Testis (tissue), 3 donors: Measurements from ENCODE around the gene CFD. TPM values are rescaled to one million over a fixed set of nuclear protein-coding genes. Genes with fewer than 3 reads are reported as not detected.

ENCODE experiments used
- DNase-seq: peaks from one replicate; pipeline ENCODE4 v3.0.0-alpha.2; 2019
- H3K27ac ChIP-seq, 2 donors: fragments of 200-600 bp; sonication (generic); one replicate each; pipeline ENCODE4 v1.5.1; 2019
- H3K27me3 ChIP-seq: fragments of 200-600 bp; sonication (generic); one replicate; pipeline ENCODE4 v1.5.1; 2019
- H3K36me3 ChIP-seq: fragments of 200-600 bp; sonication (generic); one replicate; pipeline ENCODE4 v1.5.1; 2017; ENCODE audit warnings: low read depth; ENCODE audit errors: missing control alignments
- H3K4me1 ChIP-seq: fragments of 200-600 bp; sonication (generic); one replicate; pipeline ENCODE4 v1.5.1; 2019
- H3K4me3 ChIP-seq, 2 donors: fragments of 200-600 bp; sonication (generic); one replicate each; pipeline ENCODE4 v1.5.1; 2017 to 2019
- H3K9me3 ChIP-seq: fragments of 200-600 bp; sonication (generic); one replicate; pipeline ENCODE4 v1.5.1; 2017
- POLR2A ChIP-seq: fragments of 450-650 bp; IDR thresholded peaks from one replicate; pipeline ENCODE4 v1.6.1; 2017; ENCODE audit warnings: antibody characterized with exemption, mild to moderate bottlenecking, moderate library complexity
- WGBS, 2 donors: methylation state at CpG; one replicate each; pipeline ENCODE4 v1.1.5; 2018; 5-methylcytosine and 5-hydroxymethylcytosine counted together
- intact Hi-C: fragments of 100-400 bp; cut with DNase I; formaldehyde crosslinking; loops from one replicate; pipeline ENCODE4 v1.15.1; 2023; ENCODE audit warnings: low total_unique reads
- polyA plus RNA-seq: library from polyadenylated mRNA; stranded (reverse); fragments of 350-450 nt; fragmentation: Illumina TruSeq; extraction: RNeasy Lipid Tissue Mini Kit (QIAGEN cat#74804); gene quantifications from one replicate; pipeline ENCODE4 v1.2.3, GENCODE V29; 2014; ENCODE audit warnings: low read depth, low replicate concordance; ENCODE audit not compliant: insufficient read depth
- total RNA-seq, 2 donors: library from RNA; depleted of rRNA; stranded (reverse); fragments of >200 nt; gene quantifications; one replicate each; pipeline ENCODE4 v1.2.3, GENCODE V29; 2016
- TF ChIP-seq, protein P1 (sequence below), 3 experiments: fragments of 450-650 bp in 2 of 3; fragments of 200-600 bp in 1 of 3; sonication (generic) in 1 of 3; IDR thresholded peaks; one replicate each; pipeline ENCODE4 v1.5.1; 2016 to 2019; ENCODE audit warnings: antibody characterized with exemption in 3 of 3, mild to moderate bottlenecking in 2 of 3, moderate library complexity in 1 of 3

The CFD gene
- total and polyA plus RNA-seq, 3 donors from 2014 or later, result 83.1 to 185 (median 84.3) TPM

DNA sequence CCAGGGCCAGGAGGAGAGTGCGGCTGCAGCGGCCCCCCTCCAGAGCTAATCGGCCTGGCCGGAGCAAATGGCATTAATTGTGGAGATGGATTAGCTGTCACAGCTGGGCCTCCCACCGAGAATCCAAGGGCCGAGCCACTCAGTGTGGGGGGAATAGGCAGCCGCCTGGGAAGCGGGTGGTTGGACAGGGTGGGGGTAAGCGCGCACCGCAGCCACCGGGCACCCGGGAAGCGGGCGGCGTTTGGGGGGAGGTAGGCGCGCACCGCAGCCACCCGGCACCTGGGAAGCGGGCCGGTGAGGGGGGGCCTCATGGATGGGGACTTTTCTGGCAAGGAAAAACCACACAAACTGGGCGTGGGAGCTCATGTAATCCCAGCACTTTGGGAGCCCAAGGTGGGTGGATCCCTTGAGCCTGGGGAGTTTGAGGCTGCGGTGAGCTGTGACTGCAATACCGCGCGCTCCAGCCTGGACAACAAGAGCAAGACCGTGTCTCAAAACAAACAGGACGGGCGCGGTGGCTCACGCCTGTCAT, 43.9 kb downstream of the CFD start:
- WGBS, 2 donors, result 75 to 85% methylated on average over 12 to 32 of the region's 32 CpGs
- DNase-seq, result no peak

DNA sequence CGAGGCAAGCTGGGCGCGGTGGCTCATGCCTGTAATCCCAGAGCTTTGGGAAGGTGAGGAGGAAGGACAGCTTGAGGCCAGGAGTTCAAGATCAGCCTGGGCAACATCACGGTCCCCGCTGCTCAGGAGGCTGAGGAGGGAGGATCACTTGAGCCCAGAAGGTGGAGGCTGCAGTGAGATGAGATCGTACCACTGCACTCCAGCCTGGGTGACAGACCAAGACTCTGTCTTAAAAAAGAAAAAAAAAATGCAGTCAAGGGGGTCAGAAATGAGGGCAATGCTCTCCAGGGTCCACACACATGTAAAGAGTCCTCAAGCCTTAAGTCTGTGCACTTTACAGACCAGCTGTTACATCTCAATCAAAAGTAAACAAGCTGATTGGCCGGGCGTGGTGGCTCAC, 45.1 kb downstream of the CFD start:
- no peak for DNase-seq
- intact Hi-C loops, result no loop called here

More for the DNA sequence above, 43.9 kb downstream of the CFD start:
- TF ChIP-seq POLR2A, result no peak
- TF ChIP-seq, protein P1, sequence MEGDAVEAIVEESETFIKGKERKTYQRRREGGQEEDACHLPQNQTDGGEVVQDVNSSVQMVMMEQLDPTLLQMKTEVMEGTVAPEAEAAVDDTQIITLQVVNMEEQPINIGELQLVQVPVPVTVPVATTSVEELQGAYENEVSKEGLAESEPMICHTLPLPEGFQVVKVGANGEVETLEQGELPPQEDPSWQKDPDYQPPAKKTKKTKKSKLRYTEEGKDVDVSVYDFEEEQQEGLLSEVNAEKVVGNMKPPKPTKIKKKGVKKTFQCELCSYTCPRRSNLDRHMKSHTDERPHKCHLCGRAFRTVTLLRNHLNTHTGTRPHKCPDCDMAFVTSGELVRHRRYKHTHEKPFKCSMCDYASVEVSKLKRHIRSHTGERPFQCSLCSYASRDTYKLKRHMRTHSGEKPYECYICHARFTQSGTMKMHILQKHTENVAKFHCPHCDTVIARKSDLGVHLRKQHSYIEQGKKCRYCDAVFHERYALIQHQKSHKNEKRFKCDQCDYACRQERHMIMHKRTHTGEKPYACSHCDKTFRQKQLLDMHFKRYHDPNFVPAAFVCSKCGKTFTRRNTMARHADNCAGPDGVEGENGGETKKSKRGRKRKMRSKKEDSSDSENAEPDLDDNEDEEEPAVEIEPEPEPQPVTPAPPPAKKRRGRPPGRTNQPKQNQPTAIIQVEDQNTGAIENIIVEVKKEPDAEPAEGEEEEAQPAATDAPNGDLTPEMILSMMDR (IDR thresholded peaks at IDR 0.05), result no peak
- Histone ChIP-seq H3K4me3 (no peak overlapping the region), H3K36me3 (no peaks in the 10 kb centered on the region), H3K9me3 (no peaks in the 10 kb centered on the region), H3K4me1 (no peaks in the 10 kb centered on the region), H3K27ac (no peak overlapping the region), H3K27me3 (no peaks in the 10 kb centered on the region)
- intact Hi-C loops, result no loop called here

DNA sequence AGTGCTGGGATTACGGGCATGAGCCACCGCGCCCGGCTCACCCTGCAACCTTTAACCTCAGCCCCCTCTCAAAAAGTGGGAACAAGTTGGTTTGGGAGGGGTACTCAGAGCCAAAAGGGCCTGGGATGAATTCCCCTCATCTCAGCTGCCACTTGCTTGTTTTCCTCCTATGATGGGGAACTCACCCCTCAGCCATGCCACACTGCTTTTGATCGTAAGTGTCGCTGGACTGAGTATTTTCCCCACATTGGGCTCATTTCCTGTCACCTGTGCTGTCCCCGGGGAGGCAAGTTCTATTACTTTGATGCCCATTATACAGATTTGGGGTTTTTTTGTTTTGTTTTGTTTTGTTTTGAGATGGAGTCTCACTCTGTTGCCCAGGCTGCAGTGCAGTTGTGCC, 47.0 kb downstream of the CFD start:
- H3K27ac ChIP-seq, result no peak overlapping the region
- intact Hi-C loops, result no loop called here
- no peaks in the 10 kb centered on the region for H3K4me1 ChIP-seq
- no peaks in the 10 kb centered on the region for H3K9me3 ChIP-seq
- no peaks in the 10 kb centered on the region for H3K36me3 ChIP-seq
- H3K4me3 ChIP-seq, result no peak overlapping the region
- TF ChIP-seq POLR2A, result no peak
- TF ChIP-seq, protein P1 (IDR thresholded peaks at IDR 0.05), result no peak
- WGBS, 2 donors, result 98 to 99% methylated on average over 7 of the region's 7 CpGs
- no peak for DNase-seq
- H3K27me3 ChIP-seq, result no peaks in the 10 kb centered on the region

More for the DNA sequence above, 45.1 kb downstream of the CFD start:
- H3K4me3 ChIP-seq, result no peak overlapping the region
- no peaks in the 10 kb centered on the region for H3K36me3 ChIP-seq
- H3K27me3 ChIP-seq, result no peaks in the 10 kb centered on the region
- TF ChIP-seq POLR2A, result no peak
- TF ChIP-seq, protein P1 (IDR thresholded peaks at IDR 0.05), result no peak
- H3K9me3 ChIP-seq, result no peaks in the 10 kb centered on the region
- H3K27ac ChIP-seq, result no peak overlapping the region
- H3K4me1 ChIP-seq, result no peaks in the 10 kb centered on the region
- 89 to 94% methylated on average over 8 of the region's 8 CpGs for WGBS, 2 donors

DNA sequence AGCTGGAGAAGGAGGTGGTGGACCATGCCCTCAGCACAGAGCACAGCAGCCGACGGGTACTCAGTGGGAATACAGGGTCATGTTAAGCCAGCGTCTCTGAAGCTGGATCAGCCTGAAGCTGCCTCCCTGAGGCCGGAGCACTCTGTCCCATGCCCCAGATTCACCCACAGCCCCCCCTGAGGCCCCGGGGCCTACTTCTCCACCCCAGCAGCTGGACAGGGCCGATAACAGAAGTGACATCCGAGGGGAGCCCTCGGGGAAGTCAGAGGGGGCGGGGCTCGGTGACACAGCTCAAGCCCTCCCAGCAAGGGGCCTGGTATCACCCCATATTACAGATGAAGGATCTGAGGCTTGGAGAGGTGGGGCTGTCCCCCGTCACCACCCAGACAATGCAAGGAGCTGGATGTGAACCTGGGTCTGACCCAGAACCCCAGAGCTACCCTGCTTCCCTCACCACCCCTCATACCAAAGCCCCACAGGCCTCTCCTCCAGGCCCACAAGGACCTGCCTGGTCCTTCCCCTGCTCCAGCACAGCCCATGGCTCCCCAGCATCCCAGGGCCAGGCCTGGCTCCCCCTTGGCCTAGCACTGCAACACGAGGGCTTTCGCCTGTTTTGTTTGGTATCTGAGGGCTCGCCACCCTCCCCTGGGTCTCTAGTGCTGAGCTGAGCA, 47.9 kb downstream of the CFD start:
- no peak overlapping the region for H3K27ac ChIP-seq
- no peaks in the 10 kb centered on the region for H3K36me3 ChIP-seq
- no peaks in the 10 kb centered on the region for H3K27me3 ChIP-seq
- intact Hi-C loops, result no loop called here
- 83 to 85% methylated on average over 9 to 14 of the region's 14 CpGs for WGBS, 2 donors
- no peak overlapping the region for H3K4me3 ChIP-seq
- TF ChIP-seq, protein P1 (IDR thresholded peaks at IDR 0.05), result no peak
- no peak for TF ChIP-seq POLR2A
- H3K9me3 ChIP-seq, result no peaks in the 10 kb centered on the region
- no peaks in the 10 kb centered on the region for H3K4me1 ChIP-seq
- DNase-seq, result no peak
